HL-60 (cell line): ENCODE data around the gene CYP26B1.

Experiments used
- DNase-seq, 2 experiments: peaks; one replicate each; pipeline ENCODE4 v3.0.0-alpha.2; 2010 to 2020; ENCODE audit warnings: low read depth in 1 of 2, low spot score in 1 of 2
- H3K27ac ChIP-seq: fragments of 250-450 bp; sonication (Bioruptor Pico); replicated peaks from 2 replicates; pipeline ENCODE4 v1.5.1; 2020; ENCODE audit warnings: mild to moderate bottlenecking, moderate library complexity
- H3K27me3 ChIP-seq: fragments of 250-450 bp; sonication (Bioruptor Pico); 2 replicates; pipeline ENCODE4 v1.5.1; 2021; ENCODE audit warnings: mild to moderate bottlenecking, moderate library complexity; ENCODE audit not compliant: insufficient read depth, poor library complexity, severe bottlenecking
- H3K4me3 ChIP-seq: replicated peaks from 2 replicates; pipeline ENCODE4 v1.5.1; 2011; ENCODE audit warnings: mild to moderate bottlenecking, control low read depth, low read length; ENCODE audit not compliant: insufficient read depth
- CTCF ChIP-seq: IDR thresholded peaks from one replicate; pipeline ENCODE4 v1.5.1; 2011; ENCODE audit warnings: low read length, control low read depth, inconsistent platforms; ENCODE audit not compliant: insufficient read depth
- GABPA ChIP-seq: IDR thresholded peaks from 2 replicates; pipeline ENCODE4 v1.6.1; 2012; ENCODE audit warnings: low read depth
- POLR2AphosphoS5 ChIP-seq: IDR thresholded peaks from 2 replicates; pipeline ENCODE4 v1.6.1; 2012; ENCODE audit warnings: low read depth
- REST ChIP-seq: IDR thresholded peaks from 2 replicates; pipeline ENCODE4 v1.6.1; 2012; ENCODE audit warnings: low read depth; ENCODE audit not compliant: insufficient replicate concordance
- SPI1 ChIP-seq: IDR thresholded peaks from 2 replicates; pipeline ENCODE4 v1.6.1; 2012; ENCODE audit warnings: low read depth, mild to moderate bottlenecking, borderline replicate concordance

CYP26B1 gene

GRCh38 chr2:72118386-72118785 lies 29.3 kb downstream of the CYP26B1 start:
- DNase-seq = no peak
- Histone ChIP-seq H3K27me3 (no peaks in the 10 kb centered on the region), H3K27ac (no peak overlapping the region), H3K4me3 (no peak overlapping the region)
- TF ChIP-seq POLR2AphosphoS5 (no peak), SPI1 (no peak), CTCF (no peak), REST (no peak)

- DNase-seq = no peak
- H3K27me3 ChIP-seq = no peaks in the 10 kb centered on the region
- TF ChIP-seq POLR2AphosphoS5 (no peak), REST (no peak), GABPA (no peak), CTCF (no peak)
- no peak overlapping the region for H3K4me3 ChIP-seq
- H3K27ac ChIP-seq = no peak overlapping the region
Measured at GRCh38 chr2:72117718-72118117, 29.9 kb downstream of the CYP26B1 start.

- TF ChIP-seq SPI1 (no peak), REST (no peak), GABPA (no peak), POLR2AphosphoS5 (no peak), CTCF (no peak)
- H3K27me3 ChIP-seq = no peaks in the 10 kb centered on the region
- DNase-seq = no peak
- no peak overlapping the region for H3K4me3 ChIP-seq
- no peak overlapping the region for H3K27ac ChIP-seq
Measured at GRCh38 chr2:72117029-72117428, 30.6 kb downstream of the CYP26B1 start.
